ENCODE results near the gene SIGLEC9. TPM values are rescaled to one million over a fixed set of nuclear protein-coding genes. Genes with fewer than 3 reads are reported as not detected.
A peak's percentile ranks its signal among the peaks of the same experiment; 100 is the strongest.

The SIGLEC9 gene
- total and polyA plus RNA-seq, 10 of the 15 experiments (the other 5 are each of a cell fraction or from before 2014, with no cell fraction given): 0.10 TPM; not detected in 9

DNA sequence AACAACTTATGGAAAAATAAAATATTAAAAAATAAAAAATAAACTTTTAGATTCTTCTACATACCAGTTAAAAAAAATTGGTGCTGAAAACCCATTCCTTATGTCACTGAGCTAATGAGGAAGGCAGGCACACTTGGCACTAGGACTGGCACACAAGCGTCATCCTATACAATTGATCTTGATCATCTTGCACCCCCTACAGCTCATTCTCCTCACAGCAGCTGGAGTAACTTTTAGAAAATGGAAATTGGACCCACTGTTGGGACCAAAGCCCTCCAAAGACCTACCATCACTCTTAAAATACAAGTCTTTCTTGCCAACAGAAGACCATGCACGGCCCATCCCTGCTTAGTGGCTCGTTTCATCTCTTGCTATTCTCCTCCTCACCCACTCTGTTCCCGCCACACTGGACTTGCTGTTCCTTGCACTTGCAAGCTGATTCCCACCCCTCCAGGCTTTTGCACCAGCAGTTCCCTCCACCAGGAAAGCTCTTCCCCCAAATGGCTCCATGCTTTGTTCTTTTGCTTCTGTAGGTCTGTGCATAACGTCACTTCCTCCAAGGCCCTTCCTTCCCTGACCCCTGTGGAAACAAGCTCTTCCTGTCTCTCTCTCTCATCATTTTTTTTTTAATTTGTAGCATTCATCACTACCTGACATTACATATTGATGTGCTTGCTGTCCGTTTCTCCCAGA is 28.1 kb upstream of the SIGLEC9 start:
- H3K27ac ChIP-seq (ENCODE audit: control insufficient read depth, insufficient read depth): no peak overlapping the region
- no peak overlapping the region for H2AFZ ChIP-seq (ENCODE audit: control insufficient read depth, low read depth, low read length)

More for the DNA sequence above, 28.1 kb upstream of the SIGLEC9 start:
- BruUV-seq (replicated peaks): no TSS peak
- whole genome bisulfite sequencing (ENCODE audit: insufficient coverage, insufficient replicate concordance, low lambda C conversion rate, missing lambda C conversion rate): 91% methylated on average over 6 of the region's 6 CpGs
- peaks cover 0 to 6% of the 10 kb centered on the region in 2 experiments; a peak in 3 of 4 replicates for H3K36me3 ChIP-seq (ENCODE audit: control insufficient read depth in 2 of 2, insufficient read depth in 2 of 2, low read length in 1 of 2)
- no peak for FAIRE-seq
- no peaks in the 10 kb centered on the region for H3K9me3 ChIP-seq (replicated peaks; ENCODE audit: control insufficient read depth, insufficient read depth, low read length)
- SMC1A ChIA-PET (ENCODE audit: uncharacterized antibody, unreplicated experiment): no interaction called here
- RAD21 ChIA-PET (ENCODE audit: unreplicated experiment): interaction anchor here (0.9 to 1.0 kb wide), 2 partner anchors 75 to 169 kb away, joined by 3 to 4 read pairs; no protein-coding TSS in a partner anchor
- POLR2A ChIA-PET: interaction anchor here (0.5 kb wide), 1 partner anchor 1401 kb away, joined by 5 read pairs; no protein-coding TSS in a partner anchor
- ATAC-seq: peak; percentile 40; the same call in 2 of the 3 replicates
- no peak overlapping the region for H3K4me2 ChIP-seq (ENCODE audit: control insufficient read depth, insufficient read depth)
- in situ Hi-C loops (cut with MboI) (loop anchor here (10.0 kb wide), 1 partner anchor 162 kb away; no protein-coding TSS in a partner anchor), intact Hi-C loops (cut with micrococcal nuclease; ENCODE audit: unreplicated experiment) (no loop called here)
- no peaks in the 10 kb centered on the region; the same call in 1 of the 2 replicates for H4K20me1 ChIP-seq (ENCODE audit: control insufficient read depth, insufficient read depth)
- H3K27me3 ChIP-seq (replicated peaks in 1 of 2; ENCODE audit: control insufficient read depth in 2 of 2, insufficient read depth in 2 of 2, low read length in 1 of 2): no peaks in the 10 kb centered on the region
- no peaks in the 10 kb centered on the region; the same call in 1 of the 2 replicates for H3K4me1 ChIP-seq (ENCODE audit: control insufficient read depth, insufficient read depth, low read length)
- H3K4me3 ChIP-seq: no peak overlapping the region
- no peaks in the 10 kb centered on the region for H3K79me2 ChIP-seq (ENCODE audit: control insufficient read depth, insufficient read depth, low read length)
- DNase-seq (ENCODE audit: low read depth, low spot score): no peak
- H3K9ac ChIP-seq (ENCODE audit: control insufficient read depth, insufficient read depth, low read length): no peak overlapping the region
- TF ChIP-seq MEF2A (IDR thresholded peaks at IDR 0.05; ENCODE audit: insufficient read depth, low read depth, low read length) (no peak), POU2F2 (IDR thresholded peaks at IDR 0.05; ENCODE audit: borderline replicate concordance, low read depth, low read length) (no peak), RAD21 (IDR thresholded peaks at IDR 0.05; ENCODE audit: insufficient read depth, low read depth, low read length) (0 out of 2 replicates have a peak, but pooled peaks have one; percentile 13), TAF1 (IDR thresholded peaks at IDR 0.05; ENCODE audit: borderline replicate concordance, low read depth, low read length) (no peak), SUPT20H (IDR thresholded peaks at IDR 0.05; ENCODE audit: borderline replicate concordance, control insufficient read depth, low read depth, low read length) (no peak), ZNF207 (IDR thresholded peaks at IDR 0.05; ENCODE audit: borderline replicate concordance) (no peak)
- TF ChIP-seq, protein P1, sequence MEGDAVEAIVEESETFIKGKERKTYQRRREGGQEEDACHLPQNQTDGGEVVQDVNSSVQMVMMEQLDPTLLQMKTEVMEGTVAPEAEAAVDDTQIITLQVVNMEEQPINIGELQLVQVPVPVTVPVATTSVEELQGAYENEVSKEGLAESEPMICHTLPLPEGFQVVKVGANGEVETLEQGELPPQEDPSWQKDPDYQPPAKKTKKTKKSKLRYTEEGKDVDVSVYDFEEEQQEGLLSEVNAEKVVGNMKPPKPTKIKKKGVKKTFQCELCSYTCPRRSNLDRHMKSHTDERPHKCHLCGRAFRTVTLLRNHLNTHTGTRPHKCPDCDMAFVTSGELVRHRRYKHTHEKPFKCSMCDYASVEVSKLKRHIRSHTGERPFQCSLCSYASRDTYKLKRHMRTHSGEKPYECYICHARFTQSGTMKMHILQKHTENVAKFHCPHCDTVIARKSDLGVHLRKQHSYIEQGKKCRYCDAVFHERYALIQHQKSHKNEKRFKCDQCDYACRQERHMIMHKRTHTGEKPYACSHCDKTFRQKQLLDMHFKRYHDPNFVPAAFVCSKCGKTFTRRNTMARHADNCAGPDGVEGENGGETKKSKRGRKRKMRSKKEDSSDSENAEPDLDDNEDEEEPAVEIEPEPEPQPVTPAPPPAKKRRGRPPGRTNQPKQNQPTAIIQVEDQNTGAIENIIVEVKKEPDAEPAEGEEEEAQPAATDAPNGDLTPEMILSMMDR (IDR thresholded peaks at IDR 0.05 in 2 of 3, conservative IDR thresholded peaks at IDR 0.05 in 1 of 3; ENCODE audit: control insufficient read depth in 2 of 3, extremely low read depth in 1 of 3, insufficient read depth in 1 of 3, low read depth in 3 of 3, low read length in 3 of 3): peak; percentile 17 to 21 (median 20); a peak in 3 of 6 replicates
- TF ChIP-seq, protein P2, sequence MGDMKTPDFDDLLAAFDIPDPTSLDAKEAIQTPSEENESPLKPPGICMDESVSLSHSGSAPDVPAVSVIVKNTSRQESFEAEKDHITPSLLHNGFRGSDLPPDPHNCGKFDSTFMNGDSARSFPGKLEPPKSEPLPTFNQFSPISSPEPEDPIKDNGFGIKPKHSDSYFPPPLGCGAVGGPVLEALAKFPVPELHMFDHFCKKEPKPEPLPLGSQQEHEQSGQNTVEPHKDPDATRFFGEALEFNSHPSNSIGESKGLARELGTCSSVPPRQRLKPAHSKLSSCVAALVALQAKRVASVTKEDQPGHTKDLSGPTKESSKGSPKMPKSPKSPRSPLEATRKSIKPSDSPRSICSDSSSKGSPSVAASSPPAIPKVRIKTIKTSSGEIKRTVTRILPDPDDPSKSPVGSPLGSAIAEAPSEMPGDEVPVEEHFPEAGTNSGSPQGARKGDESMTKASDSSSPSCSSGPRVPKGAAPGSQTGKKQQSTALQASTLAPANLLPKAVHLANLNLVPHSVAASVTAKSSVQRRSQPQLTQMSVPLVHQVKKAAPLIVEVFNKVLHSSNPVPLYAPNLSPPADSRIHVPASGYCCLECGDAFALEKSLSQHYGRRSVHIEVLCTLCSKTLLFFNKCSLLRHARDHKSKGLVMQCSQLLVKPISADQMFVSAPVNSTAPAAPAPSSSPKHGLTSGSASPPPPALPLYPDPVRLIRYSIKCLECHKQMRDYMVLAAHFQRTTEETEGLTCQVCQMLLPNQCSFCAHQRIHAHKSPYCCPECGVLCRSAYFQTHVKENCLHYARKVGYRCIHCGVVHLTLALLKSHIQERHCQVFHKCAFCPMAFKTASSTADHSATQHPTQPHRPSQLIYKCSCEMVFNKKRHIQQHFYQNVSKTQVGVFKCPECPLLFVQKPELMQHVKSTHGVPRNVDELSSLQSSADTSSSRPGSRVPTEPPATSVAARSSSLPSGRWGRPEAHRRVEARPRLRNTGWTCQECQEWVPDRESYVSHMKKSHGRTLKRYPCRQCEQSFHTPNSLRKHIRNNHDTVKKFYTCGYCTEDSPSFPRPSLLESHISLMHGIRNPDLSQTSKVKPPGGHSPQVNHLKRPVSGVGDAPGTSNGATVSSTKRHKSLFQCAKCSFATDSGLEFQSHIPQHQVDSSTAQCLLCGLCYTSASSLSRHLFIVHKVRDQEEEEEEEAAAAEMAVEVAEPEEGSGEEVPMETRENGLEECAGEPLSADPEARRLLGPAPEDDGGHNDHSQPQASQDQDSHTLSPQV (IDR thresholded peaks at IDR 0.05): no peak
- CTCF ChIA-PET: interaction anchor here (0.6 to 2.0 kb wide), 15 partner anchors 10 to 682 kb away, joined by 3 to 17 read pairs (median 3); partner anchors contain the start of gene CTU1
